ENCODE data around the gene KLHL11. TPM values are rescaled to one million over a fixed set of nuclear protein-coding genes. Genes with fewer than 3 reads are reported as not detected.
"Not testable (repeated sequence)": the region's sequence is repeated elsewhere in the genome, so short reads cannot be mapped to it uniquely, and the experiment has no call there.

Gene KLHL11
- total and polyA plus RNA-seq, 9 donors: 2.7 to 30.5 (median 19.4) TPM

- Histone ChIP-seq H3K9me3 (no peaks in the 10 kb centered on the region), H3K4me3 (no peak overlapping the region), H3K36me3 (no peaks in the 10 kb centered on the region), H3K4me1 (ENCODE audit: insufficient read depth) (no peaks in the 10 kb centered on the region), H3K27me3 (no peaks in the 10 kb centered on the region), H3K27ac (no peak overlapping the region)
- WGBS, 3 donors: 86 to 92% (median 88%) methylated on average over 6 of the region's 6 CpGs
- intact Hi-C loops (cut with DNase I): no loop called here
- DNase-seq: no peak
- TF ChIP-seq EP300 (IDR thresholded peaks at IDR 0.05) (no peak), POLR2A (IDR thresholded peaks at IDR 0.05) (no peak), CTCF (IDR thresholded peaks at IDR 0.05) (no peak)
Observed at GRCh38 chr17:41882756-41883155, 17.5 kb upstream of the KLHL11 start.

GRCh38 chr17:41880130-41880529 is 14.9 kb upstream of the KLHL11 start:
- H3K27ac ChIP-seq: no peak overlapping the region
- no peaks in the 10 kb centered on the region for H3K9me3 ChIP-seq
- WGBS, 3 donors: 85 to 90% (median 88%) methylated on average over 4 of the region's 4 CpGs
- no peaks in the 10 kb centered on the region for H3K27me3 ChIP-seq
- H3K36me3 ChIP-seq: no peaks in the 10 kb centered on the region
- no peak overlapping the region for H3K4me3 ChIP-seq
- intact Hi-C loops (cut with DNase I): no loop called here
- H3K4me1 ChIP-seq (ENCODE audit: insufficient read depth): no peaks in the 10 kb centered on the region
- no peak for DNase-seq
- TF ChIP-seq CTCF (IDR thresholded peaks at IDR 0.05): no peak
- TF ChIP-seq EP300 (IDR thresholded peaks at IDR 0.05): no peak
- TF ChIP-seq POLR2A (IDR thresholded peaks at IDR 0.05): no peak

- H3K4me1 ChIP-seq (ENCODE audit: insufficient read depth); H3K27me3 ChIP-seq; intact Hi-C loops (cut with DNase I); H3K27ac ChIP-seq; H3K4me3 ChIP-seq; H3K36me3 ChIP-seq; DNase-seq; H3K9me3 ChIP-seq: not testable (repeated sequence)
- whole genome bisulfite sequencing, 3 donors: 96 to 99% (median 98%) methylated on average over 9 of the region's 9 CpGs
Observed at GRCh38 chr17:41874293-41874670, 9.1 kb upstream of the KLHL11 start.

GRCh38 chr17:41873559-41874292 is 8.5 kb upstream of the KLHL11 start:
- H3K27ac ChIP-seq: no peak overlapping the region
- H3K4me3 ChIP-seq: no peak overlapping the region
- H3K4me1 ChIP-seq (ENCODE audit: insufficient read depth): no peaks in the 10 kb centered on the region
- H3K9me3 ChIP-seq: no peaks in the 10 kb centered on the region
- intact Hi-C loops (cut with DNase I): no loop called here
- no peak for DNase-seq
- 95 to 96% (median 95%) methylated on average over 10 of the region's 10 CpGs for WGBS, 3 donors
- no peaks in the 10 kb centered on the region for H3K36me3 ChIP-seq
- TF ChIP-seq EP300 (IDR thresholded peaks at IDR 0.05): no peak
- TF ChIP-seq POLR2A (IDR thresholded peaks at IDR 0.05): no peak
- no peak for TF ChIP-seq CTCF (IDR thresholded peaks at IDR 0.05)
- H3K27me3 ChIP-seq: no peaks in the 10 kb centered on the region

GRCh38 chr17:41871789-41872188 is 6.6 kb upstream of the KLHL11 start:
- WGBS, 3 donors: 90 to 92% (median 91%) methylated on average over 10 of the region's 10 CpGs
- H3K36me3 ChIP-seq: no peaks in the 10 kb centered on the region
- H3K27ac ChIP-seq: no peak overlapping the region
- no peak overlapping the region for H3K4me3 ChIP-seq
- H3K27me3 ChIP-seq: no peaks in the 10 kb centered on the region
- TF ChIP-seq CTCF (IDR thresholded peaks at IDR 0.05) (no peak), POLR2A (IDR thresholded peaks at IDR 0.05) (no peak), EP300 (IDR thresholded peaks at IDR 0.05) (no peak)
- intact Hi-C loops (cut with DNase I): no loop called here
- no peaks in the 10 kb centered on the region for H3K9me3 ChIP-seq
- DNase-seq: no peak
- H3K4me1 ChIP-seq (ENCODE audit: insufficient read depth): no peaks in the 10 kb centered on the region
